H9 (cell line): ENCODE results near the gene PDE3B. TPM values are rescaled to one million over a fixed set of nuclear protein-coding genes. Genes with fewer than 3 reads are reported as not detected.
"Not testable (repeated sequence)": the region's sequence is repeated elsewhere in the genome, so short reads cannot be mapped to it uniquely, and the experiment has no call there.

Experiments used
- DNase-seq: peaks from one replicate; pipeline ENCODE4 v3.0.0-alpha.2; 2017
- H2AFZ ChIP-seq: one replicate; pipeline ENCODE4 v1.6.1; 2013; ENCODE audit warnings: mild to moderate bottlenecking, low read length, control low read depth, moderate library complexity
- H2AK5ac ChIP-seq: 2 replicates; pipeline ENCODE4 v1.6.1; 2013; ENCODE audit warnings: low read length, control low read depth, mixed read lengths; ENCODE audit not compliant: insufficient read length
- H2BK120ac ChIP-seq: one replicate; pipeline ENCODE4 v1.6.1; 2013; ENCODE audit warnings: low read depth, mild to moderate bottlenecking, low read length, control low read depth, inconsistent platforms; ENCODE audit not compliant: poor library complexity, severe bottlenecking
- H2BK12ac ChIP-seq: 2 replicates; pipeline ENCODE4 v1.6.1; 2013; ENCODE audit warnings: low read length, control low read depth, mixed read lengths, low read depth; ENCODE audit not compliant: insufficient read length
- H2BK15ac ChIP-seq: 2 replicates; pipeline ENCODE4 v1.6.1; 2013; ENCODE audit warnings: low read depth, low read length, control low read depth
- H2BK20ac ChIP-seq: one replicate; pipeline ENCODE4 v1.6.1; 2013; ENCODE audit warnings: low read depth, mild to moderate bottlenecking, low read length, control low read depth, inconsistent platforms; ENCODE audit not compliant: poor library complexity, severe bottlenecking
- H2BK5ac ChIP-seq: 2 replicates; pipeline ENCODE4 v1.6.1; 2013; ENCODE audit warnings: low read length, control low read depth, mixed read lengths; ENCODE audit not compliant: insufficient read length
- H3K14ac ChIP-seq: 2 replicates; pipeline ENCODE4 v1.6.1; 2013; ENCODE audit warnings: low read length, control low read depth; ENCODE audit not compliant: insufficient read depth
- H3K18ac ChIP-seq: 2 replicates; pipeline ENCODE4 v1.6.1; 2013; ENCODE audit warnings: low read depth, mild to moderate bottlenecking, mixed read lengths, low read length, control low read depth; ENCODE audit not compliant: insufficient read length
- H3K23ac ChIP-seq: 2 replicates; pipeline ENCODE4 v1.6.1; 2013; ENCODE audit warnings: low read length, control low read depth, mixed read lengths, low read depth; ENCODE audit not compliant: insufficient read length
- H3K23me2 ChIP-seq: 2 replicates; pipeline ENCODE4 v1.6.1; 2013; ENCODE audit warnings: low read depth, mild to moderate bottlenecking, mixed read lengths, low read length, control low read depth; ENCODE audit not compliant: insufficient read length, poor library complexity, severe bottlenecking
- H3K27ac ChIP-seq: 2 replicates; pipeline ENCODE4 v1.5.1; 2013; ENCODE audit warnings: low read length, control low read depth, mixed read lengths, low read depth; ENCODE audit not compliant: insufficient read length
- H3K27me3 ChIP-seq: 2 replicates; pipeline ENCODE4 v1.6.1; 2013; ENCODE audit warnings: low read length, control low read depth, inconsistent platforms; ENCODE audit not compliant: insufficient read depth
- H3K4ac ChIP-seq: 2 replicates; pipeline ENCODE4 v1.6.1; 2013; ENCODE audit warnings: low read depth, mild to moderate bottlenecking, control low read depth, inconsistent platforms, low read length, moderate library complexity
- H3K4me1 ChIP-seq: 2 replicates; pipeline ENCODE4 v1.6.1; 2013; ENCODE audit warnings: low read length, control low read depth, inconsistent platforms; ENCODE audit not compliant: insufficient read depth
- H3K4me2 ChIP-seq: 2 replicates; pipeline ENCODE4 v1.6.1; 2013; ENCODE audit warnings: low read length, control low read depth, mixed read lengths; ENCODE audit not compliant: insufficient read length, insufficient read depth
- H3K56ac ChIP-seq: 2 replicates; pipeline ENCODE4 v1.6.1; 2013; ENCODE audit warnings: low read depth, mild to moderate bottlenecking, mixed read lengths, low read length, control low read depth; ENCODE audit not compliant: insufficient read length
- H3K79me1 ChIP-seq: 2 replicates; pipeline ENCODE4 v1.6.1; 2013; ENCODE audit warnings: low read depth, mild to moderate bottlenecking, moderate library complexity, low read length, control low read depth, inconsistent platforms; ENCODE audit not compliant: insufficient read depth, poor library complexity, severe bottlenecking
- H3K79me2 ChIP-seq: 2 replicates; pipeline ENCODE4 v1.6.1; 2013; ENCODE audit warnings: low read length, control low read depth, inconsistent platforms; ENCODE audit not compliant: insufficient read depth
- H3K9ac ChIP-seq: 2 replicates; pipeline ENCODE4 v1.6.1; 2013; ENCODE audit warnings: low read length, control low read depth, mixed read lengths; ENCODE audit not compliant: insufficient read length; ENCODE audit errors: extremely low read depth
- H3K9me3 ChIP-seq: one replicate; pipeline ENCODE4 v1.6.1; 2013; ENCODE audit warnings: low read depth, low read length, inconsistent platforms; ENCODE audit not compliant: control insufficient read depth
- H3T11ph ChIP-seq: one replicate; pipeline ENCODE4 v1.6.1; 2013; ENCODE audit warnings: mild to moderate bottlenecking, low read length, control low read depth, inconsistent platforms
- H4K20me1 ChIP-seq: one replicate; pipeline ENCODE4 v1.6.1; 2013; ENCODE audit not compliant: control insufficient read depth, insufficient read length, insufficient read depth
- H4K5ac ChIP-seq: 2 replicates; pipeline ENCODE4 v1.6.1; 2013; ENCODE audit warnings: low read depth, mild to moderate bottlenecking, mixed read lengths, low read length, control low read depth; ENCODE audit not compliant: insufficient read length
- H4K8ac ChIP-seq: replicated peaks from 2 replicates; pipeline ENCODE4 v1.6.1; 2013; ENCODE audit warnings: low read length, control low read depth, mixed read lengths, low read depth; ENCODE audit not compliant: insufficient read length
- H4K91ac ChIP-seq: 2 replicates; pipeline ENCODE4 v1.6.1; 2013; ENCODE audit warnings: low read depth, mild to moderate bottlenecking, moderate library complexity, mixed read lengths, low read length, control low read depth; ENCODE audit not compliant: insufficient read length
- H3K27ac Mint-ChIP-seq, 3 experiments: 2 replicates in 2 of 3; 3 replicates in 1 of 3; pipeline ENCODE4 v1.8.0; 2020 to 2021; ENCODE audit warnings: mixed read lengths in 3 of 3, mild to moderate bottlenecking in 1 of 3, moderate library complexity in 1 of 3
- H3K27me3 Mint-ChIP-seq: 2 replicates; pipeline ENCODE4 v1.8.0; 2021; ENCODE audit warnings: low read depth, mild to moderate bottlenecking, moderate library complexity, mixed read lengths
- H3K36me3 Mint-ChIP-seq, 3 experiments: 2 replicates in 2 of 3; 3 replicates in 1 of 3; pipeline ENCODE4 v1.8.0; 2020 to 2021; ENCODE audit warnings: low read depth in 3 of 3, mixed read lengths in 3 of 3; ENCODE audit not compliant: insufficient read depth in 1 of 3
- H3K4me1 Mint-ChIP-seq, 2 experiments: 2 replicates each; pipeline ENCODE4 v1.8.0; 2020; ENCODE audit warnings: mixed read lengths in 2 of 2
- H3K4me3 Mint-ChIP-seq, 2 experiments: 2 replicates in 1 of 2; 3 replicates in 1 of 2; pipeline ENCODE4 v1.8.0; 2020 to 2021; ENCODE audit warnings: mild to moderate bottlenecking in 2 of 2, mixed read lengths in 2 of 2, moderate library complexity in 1 of 2
- H3K9me3 Mint-ChIP-seq, 2 experiments: 2 replicates in 1 of 2; 3 replicates in 1 of 2; pipeline ENCODE4 v1.8.0; 2020; ENCODE audit warnings: mild to moderate bottlenecking in 2 of 2, mixed read lengths in 2 of 2, moderate library complexity in 1 of 2
- WGBS: extraction: QIAGEN DNeasy Blood & Tissue Kit; methylation state at CpG from one replicate; pipeline ENCODE4 v1.1.7; 2013; ENCODE audit warnings: missing lambda C conversion rate, low lambda C conversion rate, mixed read lengths; ENCODE audit not compliant: insufficient read length; ENCODE audit errors: extremely low coverage; 5-methylcytosine and 5-hydroxymethylcytosine counted together
- long read RNA-seq: library from polyadenylated mRNA; unstranded; transcript quantifications from one replicate; pipeline ENCODE4 v2.0.0, GENCODE V29; 2020
- total RNA-seq: library from RNA; stranded (reverse); gene quantifications from 2 replicates; pipeline ENCODE4 v1.2.1, GENCODE V29; 2021
- TF ChIP-seq, protein P1 (sequence below): fragments of 200-600 bp; sonication (generic); conservative IDR thresholded peaks from 3 replicates; pipeline ENCODE4 v1.8.0; 2021; ENCODE audit warnings: antibody characterized with exemption, mild to moderate bottlenecking

Gene PDE3B
- total RNA-seq, result 6.6 and 7.2 TPM in 2 replicates
- long read RNA-seq, full-length matches to known transcripts, result 1 of 10 reads
- long read RNA-seq, partial matches to known transcripts, result 3 of 10 reads
- long read RNA-seq, other reads (novel, unspliced or antisense), result 6 of 10 reads

DNA sequence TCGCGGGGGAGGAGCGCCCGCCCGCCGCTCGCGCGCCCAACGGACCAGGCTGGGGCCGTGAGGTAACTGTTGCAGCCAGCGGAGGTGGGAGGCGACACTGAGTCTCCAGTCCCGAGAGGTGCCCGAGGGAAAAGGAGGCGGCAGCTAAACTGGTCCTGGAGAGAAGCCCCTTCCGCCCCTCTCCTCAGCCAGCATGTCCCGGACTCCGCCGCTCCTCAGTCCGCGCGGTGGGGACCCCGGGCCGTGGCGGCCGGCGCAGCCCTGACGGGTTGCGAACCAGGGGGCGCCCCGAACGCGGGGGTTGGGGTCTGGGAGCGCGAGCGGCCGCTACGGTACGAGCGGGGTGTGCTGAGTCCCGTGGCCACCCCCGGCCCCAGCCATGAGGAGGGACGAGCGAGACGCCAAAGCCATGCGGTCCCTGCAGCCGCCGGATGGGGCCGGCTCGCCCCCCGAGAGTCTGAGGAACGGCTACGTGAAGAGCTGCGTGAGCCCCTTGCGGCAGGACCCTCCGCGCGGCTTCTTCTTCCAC is at the start of gene PDE3B:
Gene PDE3B (plus strand): TSS at position 108 of the 529 bp plus-strand sequence. CDS start 272 bp downstream, at position 380.
- Histone ChIP-seq H3K18ac (peak within 1 kb of the TSS; percentile 83), H2AK5ac (no peak within 1 kb of the TSS), H2BK20ac (no peak within 1 kb of the TSS), H3K14ac (peak within 1 kb of the TSS; percentile 96), H4K91ac (no peak within 1 kb of the TSS), H3K9me3 (no peaks in the 10 kb centered on the region), H3T11ph (no peak within 1 kb of the TSS), H3K23ac (no peak within 1 kb of the TSS), H3K27me3 (peaks cover 2% of the 10 kb centered on the region; the same call in 1 of the 2 replicates), H3K56ac (no peak within 1 kb of the TSS), H3K79me2 (no peaks in the 10 kb centered on the region), H4K5ac (no peak within 1 kb of the TSS), H3K23me2 (peaks cover 9% of the 10 kb centered on the region), H3K4ac (no peak within 1 kb of the TSS), H4K20me1 (no peaks in the 10 kb centered on the region), H2BK5ac (no peak within 1 kb of the TSS), H2BK12ac (no peak within 1 kb of the TSS), H2AFZ (no peak within 1 kb of the TSS), H3K9ac (peak within 1 kb of the TSS; percentile 52), H3K27ac (no peak within 1 kb of the TSS), H3K4me1 (0 out of 2 replicates have a peak, but pooled peaks cover 2% of the 10 kb centered on the region), H3K79me1 (no peaks in the 10 kb centered on the region), H4K8ac (no peak within 1 kb of the TSS), H2BK15ac (no peak within 1 kb of the TSS), H2BK120ac (no peak within 1 kb of the TSS), H3K4me2 (peak within 1 kb of the TSS; percentile 73)
- DNase-seq, result peak; percentile 90
- TF ChIP-seq, protein P1, sequence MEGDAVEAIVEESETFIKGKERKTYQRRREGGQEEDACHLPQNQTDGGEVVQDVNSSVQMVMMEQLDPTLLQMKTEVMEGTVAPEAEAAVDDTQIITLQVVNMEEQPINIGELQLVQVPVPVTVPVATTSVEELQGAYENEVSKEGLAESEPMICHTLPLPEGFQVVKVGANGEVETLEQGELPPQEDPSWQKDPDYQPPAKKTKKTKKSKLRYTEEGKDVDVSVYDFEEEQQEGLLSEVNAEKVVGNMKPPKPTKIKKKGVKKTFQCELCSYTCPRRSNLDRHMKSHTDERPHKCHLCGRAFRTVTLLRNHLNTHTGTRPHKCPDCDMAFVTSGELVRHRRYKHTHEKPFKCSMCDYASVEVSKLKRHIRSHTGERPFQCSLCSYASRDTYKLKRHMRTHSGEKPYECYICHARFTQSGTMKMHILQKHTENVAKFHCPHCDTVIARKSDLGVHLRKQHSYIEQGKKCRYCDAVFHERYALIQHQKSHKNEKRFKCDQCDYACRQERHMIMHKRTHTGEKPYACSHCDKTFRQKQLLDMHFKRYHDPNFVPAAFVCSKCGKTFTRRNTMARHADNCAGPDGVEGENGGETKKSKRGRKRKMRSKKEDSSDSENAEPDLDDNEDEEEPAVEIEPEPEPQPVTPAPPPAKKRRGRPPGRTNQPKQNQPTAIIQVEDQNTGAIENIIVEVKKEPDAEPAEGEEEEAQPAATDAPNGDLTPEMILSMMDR, result peak; percentile 17; the same call in 1 of the 3 replicates
- no peaks in the 10 kb centered on the region for H3K36me3 Mint-ChIP-seq
- peak within 1 kb of the TSS; percentile 79 to 94 for H3K4me3 Mint-ChIP-seq
- WGBS, result no CpG with 5 or more reads among the region's 59 CpGs
- H3K27ac Mint-ChIP-seq, result no peak within 1 kb of the TSS
- H3K4me1 Mint-ChIP-seq, result peaks cover 16 to 21% of the 10 kb centered on the region in 2 experiments
- H3K9me3 Mint-ChIP-seq, result no peaks in the 10 kb centered on the region
- peaks cover 36% of the 10 kb centered on the region for H3K27me3 Mint-ChIP-seq

- H3K4me3 Mint-ChIP-seq, DNase-seq, H4K5ac ChIP-seq, H3K23ac ChIP-seq, H2AFZ ChIP-seq, H3K4ac ChIP-seq, H4K20me1 ChIP-seq, H3K27me3 Mint-ChIP-seq, H3K18ac ChIP-seq, H2BK12ac ChIP-seq, H2BK20ac ChIP-seq, H2BK5ac ChIP-seq, H2AK5ac ChIP-seq, H3K4me2 ChIP-seq, H3K23me2 ChIP-seq, H2BK15ac ChIP-seq, H3K14ac ChIP-seq, H4K8ac ChIP-seq, H3K27ac Mint-ChIP-seq, H3K4me1 ChIP-seq, H3K4me1 Mint-ChIP-seq, H3K79me1 ChIP-seq, H2BK120ac ChIP-seq, H4K91ac ChIP-seq, H3K9ac ChIP-seq, H3K56ac ChIP-seq, H3T11ph ChIP-seq, H3K27ac ChIP-seq, H3K27me3 ChIP-seq, H3K9me3 ChIP-seq, H3K79me2 ChIP-seq: not testable (repeated sequence)
- no CpG with 5 or more reads among the region's 1 CpG for WGBS
- Mint-ChIP-seq H3K36me3 (peaks cover 11 to 28% (median 16%) of the 10 kb centered on the region in 3 experiments), H3K9me3 (peaks cover 29 to 35% of the 10 kb centered on the region in 2 experiments; a peak in 4 of 5 replicates)
These were observed 48.3 kb upstream of the PDE3B start for GRCh38 chr11:14595261-14595660.
